Cardiac muscle cell (in vitro differentiated cells and primary cell): ENCODE data around the gene EIF4E3. TPM values are rescaled to one million over a fixed set of nuclear protein-coding genes. Genes with fewer than 3 reads are reported as not detected.

Experiments used
- DNase-seq, 2 donors: peaks; one replicate each; pipeline versions ENCODE4 v3.0.0 to v3.0.0-alpha.2; 2010 to 2017; ENCODE audit warnings: low read depth in 1 of 2, low spot score in 1 of 2
- H3K27ac ChIP-seq: fragments of 200-600 bp; sonication (generic); 2 replicates; pipeline ENCODE4 v1.5.1; 2016
- H3K27me3 ChIP-seq: fragments of 200-600 bp; sonication (generic); 2 replicates; pipeline ENCODE4 v1.6.0; 2016; ENCODE audit warnings: control low read depth
- H3K36me3 ChIP-seq: fragments of 200-600 bp; sonication (generic); 2 replicates; pipeline ENCODE4 v1.5.1; 2016; ENCODE audit warnings: control low read depth
- H3K4me1 ChIP-seq: fragments of 200-600 bp; sonication (generic); 2 replicates; pipeline ENCODE4 v1.8.1; 2017; ENCODE audit warnings: low read depth, mild to moderate bottlenecking, mixed run types
- H3K4me3 ChIP-seq: fragments of 200-600 bp; sonication (generic); 2 replicates; pipeline ENCODE4 v1.5.1; 2016; ENCODE audit warnings: mild to moderate bottlenecking
- H3K9me3 ChIP-seq: fragments of 200-600 bp; sonication (generic); 2 replicates; pipeline ENCODE4 v1.5.1; 2017; ENCODE audit warnings: low read depth, mild to moderate bottlenecking, control low read depth
- polyA plus RNA-seq: library from polyadenylated mRNA; unstranded; fragments of >200 nt; fragmentation: Nextera tagmentation; extraction: Ambion mirVana; gene quantifications from 2 replicates; pipeline ENCODE4 v1.2.1, GENCODE V29; 2016
- total RNA-seq: library from RNA; depleted of rRNA; stranded (reverse); fragments of >200 nt; gene quantifications from 2 replicates; pipeline ENCODE4 v1.2.3, GENCODE V29; 2016
- TF ChIP-seq, protein P1 (sequence below): IDR thresholded peaks from 2 replicates; pipeline ENCODE4 v1.5.1; 2012; ENCODE audit warnings: low read depth, mild to moderate bottlenecking, low read length

EIF4E3 gene
- total and polyA plus RNA-seq, 2 experiments from 2014 or later, result 4.3 to 10.5 TPM

GRCh38 chr3:71751602-71752001 lies 26.4 kb upstream of the EIF4E3 start:
- Histone ChIP-seq H3K27me3 (peaks cover 61% of the 10 kb centered on the region), H3K4me1 (no peaks in the 10 kb centered on the region), H3K36me3 (no peaks in the 10 kb centered on the region), H3K9me3 (no peaks in the 10 kb centered on the region), H3K27ac (no peak overlapping the region), H3K4me3 (no peak overlapping the region)
- no peak for DNase-seq
- TF ChIP-seq, protein P1, sequence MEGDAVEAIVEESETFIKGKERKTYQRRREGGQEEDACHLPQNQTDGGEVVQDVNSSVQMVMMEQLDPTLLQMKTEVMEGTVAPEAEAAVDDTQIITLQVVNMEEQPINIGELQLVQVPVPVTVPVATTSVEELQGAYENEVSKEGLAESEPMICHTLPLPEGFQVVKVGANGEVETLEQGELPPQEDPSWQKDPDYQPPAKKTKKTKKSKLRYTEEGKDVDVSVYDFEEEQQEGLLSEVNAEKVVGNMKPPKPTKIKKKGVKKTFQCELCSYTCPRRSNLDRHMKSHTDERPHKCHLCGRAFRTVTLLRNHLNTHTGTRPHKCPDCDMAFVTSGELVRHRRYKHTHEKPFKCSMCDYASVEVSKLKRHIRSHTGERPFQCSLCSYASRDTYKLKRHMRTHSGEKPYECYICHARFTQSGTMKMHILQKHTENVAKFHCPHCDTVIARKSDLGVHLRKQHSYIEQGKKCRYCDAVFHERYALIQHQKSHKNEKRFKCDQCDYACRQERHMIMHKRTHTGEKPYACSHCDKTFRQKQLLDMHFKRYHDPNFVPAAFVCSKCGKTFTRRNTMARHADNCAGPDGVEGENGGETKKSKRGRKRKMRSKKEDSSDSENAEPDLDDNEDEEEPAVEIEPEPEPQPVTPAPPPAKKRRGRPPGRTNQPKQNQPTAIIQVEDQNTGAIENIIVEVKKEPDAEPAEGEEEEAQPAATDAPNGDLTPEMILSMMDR, result no peak

DNA sequence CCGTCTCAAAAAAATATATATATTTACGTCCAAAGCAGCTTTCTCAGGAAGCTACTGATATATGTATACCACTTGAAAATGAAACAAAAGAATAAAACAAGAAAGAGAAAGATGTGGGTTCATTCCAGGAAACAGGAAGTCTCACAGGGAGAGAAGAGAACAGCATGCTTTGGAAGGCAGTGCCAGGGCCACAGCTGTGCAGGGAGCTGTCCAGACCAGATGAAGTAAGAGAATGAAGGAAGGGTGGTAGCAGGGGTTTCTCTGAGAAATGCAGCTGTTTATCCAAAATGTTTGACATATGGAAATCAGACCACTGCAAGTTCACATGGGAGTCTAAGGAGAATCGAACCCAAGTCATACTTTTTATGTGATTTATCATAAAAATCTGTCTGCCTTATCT lies 19.5 kb upstream of the EIF4E3 start:
- H3K4me3 ChIP-seq, result no peak overlapping the region
- H3K9me3 ChIP-seq, result peaks cover 2% of the 10 kb centered on the region
- no peak overlapping the region for H3K27ac ChIP-seq
- no peaks in the 10 kb centered on the region for H3K36me3 ChIP-seq
- peaks cover 7% of the 10 kb centered on the region for H3K27me3 ChIP-seq
- no peaks in the 10 kb centered on the region for H3K4me1 ChIP-seq
- no peak for DNase-seq
- TF ChIP-seq, protein P1, result no peak

GRCh38 chr3:71742621-71743020 lies 17.4 kb upstream of the EIF4E3 start:
- H3K27ac ChIP-seq, result no peak overlapping the region
- peaks cover 2% of the 10 kb centered on the region for H3K9me3 ChIP-seq
- DNase-seq, result no peak
- no peaks in the 10 kb centered on the region for H3K36me3 ChIP-seq
- no peak overlapping the region for H3K4me3 ChIP-seq
- no peaks in the 10 kb centered on the region for H3K4me1 ChIP-seq
- TF ChIP-seq, protein P1, result no peak
- no peaks in the 10 kb centered on the region for H3K27me3 ChIP-seq

- Histone ChIP-seq H3K9me3 (no peaks in the 10 kb centered on the region), H3K4me3 (no peak overlapping the region), H3K27me3 (no peaks in the 10 kb centered on the region), H3K27ac (no peak overlapping the region), H3K36me3 (no peaks in the 10 kb centered on the region), H3K4me1 (no peaks in the 10 kb centered on the region)
- no peak for DNase-seq
- TF ChIP-seq, protein P1, result no peak
Observed at GRCh38 chr3:71734881-71735280, 9.7 kb upstream of the EIF4E3 start.

DNA sequence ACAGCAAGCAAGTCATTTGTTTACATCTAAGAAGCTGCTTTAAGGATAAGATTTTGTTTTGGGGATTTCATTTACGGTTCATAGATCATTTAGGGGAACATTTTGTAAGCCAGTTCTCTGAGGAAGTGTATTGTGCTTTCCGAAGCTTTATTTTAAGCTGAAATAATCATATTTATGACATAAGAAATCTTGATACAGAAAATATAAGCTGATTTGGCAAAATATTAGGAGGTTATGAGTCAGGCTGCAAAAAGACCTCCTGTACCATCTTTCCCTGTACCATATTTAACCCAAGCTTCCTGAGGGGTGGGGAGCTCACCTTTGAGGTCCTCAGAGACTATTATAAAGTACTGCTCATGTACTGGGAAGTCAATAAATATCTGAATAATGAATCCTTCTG lies 8.1 kb upstream of the EIF4E3 start:
- Histone ChIP-seq H3K4me1 (no peaks in the 10 kb centered on the region), H3K4me3 (no peak overlapping the region), H3K27me3 (peaks cover 8% of the 10 kb centered on the region), H3K36me3 (no peaks in the 10 kb centered on the region), H3K27ac (no peak overlapping the region), H3K9me3 (no peaks in the 10 kb centered on the region)
- no peak for DNase-seq
- TF ChIP-seq, protein P1, result no peak

DNA sequence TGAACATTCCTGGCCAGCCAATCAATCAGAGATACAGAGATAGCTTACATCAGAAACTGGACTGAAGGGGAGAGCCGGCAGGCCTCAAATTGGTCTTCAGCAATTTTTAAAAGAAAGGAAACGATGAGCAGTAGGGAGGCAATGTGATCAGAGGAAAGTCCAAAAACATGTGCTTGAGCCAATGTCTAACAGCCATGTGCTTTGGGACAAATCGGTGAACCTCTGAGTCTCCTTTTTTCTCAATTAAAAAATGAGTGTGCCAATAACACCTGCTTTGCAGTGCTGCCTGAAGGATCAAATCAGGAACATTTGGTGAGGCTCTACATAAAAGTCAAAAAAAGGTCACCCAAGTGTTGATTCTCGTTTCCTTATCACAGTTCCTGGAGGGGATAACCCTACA lies 7.4 kb upstream of the EIF4E3 start:
- Histone ChIP-seq H3K27me3 (peaks cover 15% of the 10 kb centered on the region), H3K4me3 (no peak overlapping the region), H3K36me3 (no peaks in the 10 kb centered on the region), H3K27ac (no peak overlapping the region), H3K4me1 (no peaks in the 10 kb centered on the region), H3K9me3 (no peaks in the 10 kb centered on the region)
- TF ChIP-seq, protein P1, result no peak
- no peak for DNase-seq
